A673 (cell line): ENCODE results near the gene PPFIBP1. TPM values are rescaled to one million over a fixed set of nuclear protein-coding genes. Genes with fewer than 3 reads are reported as not detected.

ENCODE experiments used
- BruUV-seq: library from RNA; stranded (reverse); fragments of 400-500 nt; replicated peaks from 2 replicates; lab custom pipeline; 2021; lab: Mats Ljungman, UMichigan
- CTCF ChIA-PET: fragments of 300-600 bp; sonication (Branson Sonifier 250); formaldehyde crosslinking; loops from one replicate; lab custom pipeline; 2022; ENCODE audit warnings: antibody characterized with exemption; lab: Charles Lee
- POLR2A ChIA-PET: fragments of 300-600 bp; sonication (Branson Sonifier 250); formaldehyde crosslinking; loops from one replicate; lab custom pipeline; 2022; ENCODE audit warnings: antibody characterized with exemption; ENCODE audit not compliant: low non-redundant PET; lab: Charles Lee
- DNase-seq: peaks from one replicate; pipeline ENCODE4 v3.0.0-alpha.2; 2015; ENCODE audit warnings: low spot score
- H3K27ac ChIP-seq: fragments of 200-600 bp; sonication (generic); 2 replicates; pipeline ENCODE4 v1.5.1; 2016; ENCODE audit warnings: mixed run types, low read depth, mild to moderate bottlenecking, mixed read lengths, antibody characterized with exemption, low read length; ENCODE audit not compliant: poor library complexity, severe bottlenecking
- H3K27me3 ChIP-seq: fragments of 200-600 bp; sonication (generic); replicated peaks from 2 replicates; pipeline ENCODE4 v1.6.1; 2017; ENCODE audit warnings: mixed run types, low read depth, mild to moderate bottlenecking, mixed read lengths, antibody characterized with exemption, low read length; ENCODE audit not compliant: insufficient read depth, poor library complexity
- H3K36me3 ChIP-seq: fragments of 200-600 bp; sonication (generic); 2 replicates; pipeline ENCODE4 v1.6.1; 2016; ENCODE audit warnings: mixed run types, mild to moderate bottlenecking, mixed read lengths, antibody characterized with exemption, low read length; ENCODE audit not compliant: insufficient read depth, poor library complexity, severe bottlenecking
- H3K4me1 ChIP-seq: fragments of 200-600 bp; sonication (generic); 2 replicates; pipeline ENCODE4 v1.6.1; 2017; ENCODE audit warnings: mixed run types, mild to moderate bottlenecking, mixed read lengths, antibody characterized with exemption, low read length; ENCODE audit not compliant: insufficient read depth, poor library complexity, severe bottlenecking
- H3K4me3 ChIP-seq: fragments of 200-600 bp; sonication (generic); 2 replicates; pipeline ENCODE4 v1.5.1; 2016; ENCODE audit warnings: low read depth, mixed run types, mild to moderate bottlenecking, mixed read lengths, low read length; ENCODE audit not compliant: poor library complexity, severe bottlenecking
- H3K9me3 ChIP-seq: fragments of 200-600 bp; sonication (generic); 2 replicates; pipeline ENCODE4 v1.6.1; 2016; ENCODE audit warnings: mixed run types, low read depth, mild to moderate bottlenecking, mixed read lengths, antibody characterized with exemption, low read length; ENCODE audit not compliant: poor library complexity, severe bottlenecking
- CTCF ChIP-seq: fragments of 300-800, 200-600 bp; sonication (generic); conservative IDR thresholded peaks from 2 replicates; pipeline ENCODE4 v1.5.1; 2017; ENCODE audit warnings: low read depth, mild to moderate bottlenecking, antibody characterized with exemption, low read length, moderate library complexity, mixed read lengths
- EZH2 ChIP-seq: fragments of 200-600 bp; sonication (generic); IDR thresholded peaks from 2 replicates; pipeline ENCODE4 v1.6.1; 2017; ENCODE audit warnings: borderline replicate concordance, low read depth, mild to moderate bottlenecking, mixed read lengths, antibody characterized with exemption, low read length; ENCODE audit not compliant: poor library complexity, severe bottlenecking
- intact Hi-C: fragments of 100-400 bp; cut with micrococcal nuclease; formaldehyde crosslinking; loops from one replicate; pipeline ENCODE4 v1.10.0; 2022; ENCODE audit not compliant: unreplicated experiment
- total RNA-seq: library from RNA; stranded (reverse); gene quantifications from 2 replicates; pipeline ENCODE4 v1.2.3, GENCODE V29; 2021

The PPFIBP1 gene
- total RNA-seq, 1 experiment from 2014 or later: 41.2 TPM

- TF ChIP-seq CTCF: no peak
- no peak for TF ChIP-seq EZH2
- POLR2A ChIA-PET: no interaction called here
- no peaks in the 10 kb centered on the region for H3K9me3 ChIP-seq
- no TSS peak for BruUV-seq
- H3K36me3 ChIP-seq: no peaks in the 10 kb centered on the region
- H3K27me3 ChIP-seq: no peaks in the 10 kb centered on the region
- H3K4me1 ChIP-seq: peaks cover 24% of the 10 kb centered on the region
- CTCF ChIA-PET: interaction anchor here (0.5 kb wide), 1 partner anchor 24 kb away, joined by 4 read pairs; the partner anchor contains the start of gene PPFIBP1
- no peak overlapping the region for H3K27ac ChIP-seq
- no peak for DNase-seq
- H3K4me3 ChIP-seq: no peak overlapping the region
- intact Hi-C loops: no loop called here
These were observed 24.5 kb downstream of the PPFIBP1 start for GRCh38 chr12:27548301-27549199.

GRCh38 chr12:27549236-27549800 lies 25.3 kb downstream of the PPFIBP1 start:
- no peak for DNase-seq
- H3K27me3 ChIP-seq: no peaks in the 10 kb centered on the region
- H3K4me1 ChIP-seq: peaks cover 32% of the 10 kb centered on the region
- ChIA-PET POLR2A (no interaction called here), CTCF (interaction anchor here (0.5 kb wide), 1 partner anchor 25 kb away, joined by 4 read pairs; the partner anchor contains the start of gene PPFIBP1)
- no peaks in the 10 kb centered on the region for H3K9me3 ChIP-seq
- no peak overlapping the region for H3K4me3 ChIP-seq
- no peak for TF ChIP-seq CTCF
- intact Hi-C loops: no loop called here
- no TSS peak for BruUV-seq
- H3K27ac ChIP-seq: no peak overlapping the region
- H3K36me3 ChIP-seq: no peaks in the 10 kb centered on the region

GRCh38 chr12:27549801-27550652 lies 26.0 kb downstream of the PPFIBP1 start:
- Histone ChIP-seq H3K36me3 (no peaks in the 10 kb centered on the region), H3K27ac (no peak overlapping the region), H3K4me3 (no peak overlapping the region), H3K27me3 (no peaks in the 10 kb centered on the region), H3K9me3 (no peaks in the 10 kb centered on the region), H3K4me1 (peaks cover 39% of the 10 kb centered on the region)
- no TSS peak for BruUV-seq
- TF ChIP-seq EZH2 (no peak), CTCF (no peak)
- ChIA-PET POLR2A (no interaction called here), CTCF (no interaction called here)
- intact Hi-C loops: no loop called here
- DNase-seq: peak; percentile 73
